HepG2 (cell line): ENCODE results near the gene ZXDC. TPM values are rescaled to one million over a fixed set of nuclear protein-coding genes. Genes with fewer than 3 reads are reported as not detected.
A peak's percentile ranks its signal among the peaks of the same experiment; 100 is the strongest.

Experiments used
- ASH2L ChIP-seq: fragments of 300-600, 200-600 bp; sonication (generic); IDR thresholded peaks from 2 replicates; pipeline ENCODE4 v1.7.0; 2017; ENCODE audit warnings: low read depth, mild to moderate bottlenecking, moderate library complexity, mixed read lengths, low read length; ENCODE audit not compliant: insufficient read length
- CC2D1A ChIP-seq: sonication (generic); formaldehyde crosslinking; IDR thresholded peaks from 2 replicates; pipeline ENCODE4 v1.8.1; 2023; ENCODE audit warnings: mild to moderate bottlenecking, missing genetic modification reagents
- GFI1 ChIP-seq: sonication (generic); formaldehyde crosslinking; IDR thresholded peaks from 2 replicates; pipeline ENCODE4 v1.5.0; 2020; ENCODE audit warnings: missing genetic modification reagents, mild to moderate bottlenecking, borderline replicate concordance
- HMG20A ChIP-seq: IDR thresholded peaks from 2 replicates; pipeline ENCODE4 v1.6.1; 2016; ENCODE audit warnings: borderline replicate concordance
- JUN ChIP-seq: sonication (generic); formaldehyde crosslinking; IDR thresholded peaks from 2 replicates; pipeline ENCODE4 v1.4.0; 2020; ENCODE audit warnings: mild to moderate bottlenecking, missing genetic modification reagents
- KMT2B ChIP-seq: IDR thresholded peaks from 2 replicates; pipeline ENCODE4 v1.6.1; 2016; ENCODE audit warnings: missing genetic modification reagents, missing compliant biosample characterization
- MTF1 ChIP-seq: sonication (generic); formaldehyde crosslinking; IDR thresholded peaks from 2 replicates; pipeline ENCODE4 v1.5.0; 2020; ENCODE audit warnings: missing genetic modification reagents
- RCOR2 ChIP-seq: IDR thresholded peaks from 2 replicates; pipeline ENCODE4 v1.6.1; 2016; ENCODE audit warnings: missing biosample characterization, missing genetic modification reagents
- SAFB2 ChIP-seq: sonication (generic); formaldehyde crosslinking; IDR thresholded peaks from 2 replicates; pipeline ENCODE4 v1.5.1; 2020; ENCODE audit warnings: missing genetic modification reagents, low read depth, mild to moderate bottlenecking, borderline replicate concordance
- TMF1 ChIP-seq: sonication (generic); formaldehyde crosslinking; IDR thresholded peaks from 2 replicates; pipeline ENCODE4 v1.8.1; 2022; ENCODE audit warnings: low read depth, missing genetic modification reagents
- ZNF232 ChIP-seq: sonication (generic); formaldehyde crosslinking; IDR thresholded peaks from 2 replicates; pipeline ENCODE4 v1.4.0; 2020; ENCODE audit warnings: missing genetic modification reagents, borderline replicate concordance
- ZNF260 ChIP-seq: sonication (generic); formaldehyde crosslinking; IDR thresholded peaks from 2 replicates; pipeline ENCODE4 v1.4.0; 2020; ENCODE audit warnings: missing genetic modification reagents, low read depth, mild to moderate bottlenecking, borderline replicate concordance
- ZNF44 ChIP-seq: sonication (generic); formaldehyde crosslinking; IDR thresholded peaks from 2 replicates; pipeline ENCODE4 v1.5.1; 2020; ENCODE audit warnings: mild to moderate bottlenecking, missing genetic modification reagents
- ZNF724P ChIP-seq: sonication (generic); formaldehyde crosslinking; IDR thresholded peaks from 2 replicates; pipeline ENCODE4 v1.8.0; 2022; ENCODE audit warnings: missing genetic modification reagents, borderline replicate concordance
- polyA plus RNA-seq, 8 experiments: library from polyadenylated mRNA; depleted of rRNA in 3 of 8; stranded (reverse) in 7 of 8; unstranded in 1 of 8; fragments of >200 nt; fragmentation: Illumina TruSeq in 4 of 8; extraction: Trizol in 4 of 8; gene quantifications; 2 replicates each; pipeline versions ENCODE4 v1.2.1 to v1.2.3, GENCODE V29; 2011 to 2016; ENCODE audit warnings: low read depth in 4 of 8, missing spikeins in 1 of 8, mixed read lengths in 1 of 8; ENCODE audit not compliant: insufficient read depth in 1 of 8
- total RNA-seq, 5 experiments: library from RNA; depleted of rRNA; stranded (reverse); fragments of >200 nt; fragmentation: Illumina TruSeq; extraction: Trizol; gene quantifications; 2 replicates each; pipeline ENCODE4 v1.2.3, GENCODE V29; 2016; ENCODE audit warnings: low read depth in 1 of 5
- TF ChIP-seq, protein P1 (sequence below): sonication (generic); formaldehyde crosslinking; IDR thresholded peaks from 2 replicates; pipeline ENCODE4 v1.4.0; 2020; ENCODE audit warnings: mild to moderate bottlenecking, missing genetic modification reagents
- TF ChIP-seq, protein P2 (sequence below): IDR thresholded peaks from 2 replicates; pipeline ENCODE4 v1.6.1; 2012; ENCODE audit warnings: low read length, improper control_type of control experiment
- TF ChIP-seq, protein P3 (sequence below): sonication (generic); formaldehyde crosslinking; conservative IDR thresholded peaks from 2 replicates; pipeline ENCODE4 v1.8.0; 2022; ENCODE audit warnings: low read depth, missing genetic modification reagents
- TF ChIP-seq, protein P4 (sequence below): sonication (generic); formaldehyde crosslinking; conservative IDR thresholded peaks from 2 replicates; pipeline ENCODE4 v1.4.0; 2020; ENCODE audit warnings: missing genetic modification reagents
- TF ChIP-seq, protein P5 (sequence below): IDR thresholded peaks from 2 replicates; pipeline ENCODE4 v1.6.1; 2016; ENCODE audit warnings: mild to moderate bottlenecking, missing biosample characterization, missing genetic modification reagents
- TF ChIP-seq, protein P6 (sequence below): sonication (generic); formaldehyde crosslinking; IDR thresholded peaks from 2 replicates; pipeline ENCODE4 v1.5.1; 2020; ENCODE audit warnings: missing genetic modification reagents, mild to moderate bottlenecking, borderline replicate concordance

Gene ZXDC
- total and polyA plus RNA-seq, 2 of the 13 experiments (the other 11 are each of a cell fraction or from before 2014, with no cell fraction given) = 17.6 to 21.2 TPM

DNA sequence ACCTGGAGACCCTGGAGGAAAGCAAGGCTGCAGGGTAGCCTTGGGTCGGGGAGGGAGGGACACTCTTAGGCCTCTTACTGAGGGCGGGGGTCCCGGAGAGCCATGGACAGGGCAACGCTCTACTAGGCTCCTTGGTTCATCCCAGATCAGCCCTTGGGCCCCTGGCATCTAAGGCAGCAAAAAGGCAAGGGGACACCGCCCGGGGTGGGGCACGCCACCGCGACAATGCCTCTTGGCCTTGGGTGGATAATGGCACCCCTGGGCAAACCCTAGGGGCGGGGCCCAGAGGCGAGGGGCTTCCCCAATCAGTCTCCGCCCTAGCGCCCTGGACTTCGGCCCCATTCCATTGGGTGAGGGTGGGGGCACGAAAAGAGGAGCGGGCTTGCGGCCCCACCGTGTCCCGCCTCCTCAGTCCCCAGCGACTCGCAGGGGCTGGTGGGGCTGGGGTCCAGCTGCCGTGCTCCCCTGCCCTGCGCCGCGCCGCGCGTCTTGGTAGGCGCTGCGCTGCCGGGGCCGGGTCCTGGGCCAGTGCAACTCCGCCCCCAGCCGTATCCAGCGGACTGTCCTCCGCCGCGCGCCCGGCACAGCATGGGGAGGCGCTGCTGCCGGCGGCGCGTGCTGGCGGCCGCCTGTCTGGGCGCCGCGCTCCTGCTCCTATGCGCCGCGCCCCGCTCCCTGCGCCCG lies 48.2 kb upstream of the ZXDC start, which contains the start of gene CHST13 (continued):
- TF ChIP-seq, protein P1, sequence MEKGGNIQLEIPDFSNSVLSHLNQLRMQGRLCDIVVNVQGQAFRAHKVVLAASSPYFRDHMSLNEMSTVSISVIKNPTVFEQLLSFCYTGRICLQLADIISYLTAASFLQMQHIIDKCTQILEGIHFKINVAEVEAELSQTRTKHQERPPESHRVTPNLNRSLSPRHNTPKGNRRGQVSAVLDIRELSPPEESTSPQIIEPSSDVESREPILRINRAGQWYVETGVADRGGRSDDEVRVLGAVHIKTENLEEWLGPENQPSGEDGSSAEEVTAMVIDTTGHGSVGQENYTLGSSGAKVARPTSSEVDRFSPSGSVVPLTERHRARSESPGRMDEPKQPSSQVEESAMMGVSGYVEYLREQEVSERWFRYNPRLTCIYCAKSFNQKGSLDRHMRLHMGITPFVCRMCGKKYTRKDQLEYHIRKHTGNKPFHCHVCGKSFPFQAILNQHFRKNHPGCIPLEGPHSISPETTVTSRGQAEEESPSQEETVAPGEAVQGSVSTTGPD (CRISPR knock-in tag) = no peak
- TF ChIP-seq ZNF724P (CRISPR knock-in tag) (peak; percentile 63; the same call in 1 of the 2 replicates), ZNF44 (no peak), RCOR2 (no peak), MTF1 (CRISPR knock-in tag) (no peak), TMF1 (CRISPR knock-in tag) (no peak), CC2D1A (0 out of 2 replicates have a peak, but pooled peaks have one; percentile 51), ASH2L (peak; percentile 53), SAFB2 (no peak; the same call in 1 of the 2 replicates), ZNF260 (CRISPR knock-in tag) (no peak), JUN (CRISPR knock-in tag) (0 out of 2 replicates have a peak, but pooled peaks have one; percentile 27), GFI1 (CRISPR knock-in tag) (peak; percentile 68; the same call in 1 of the 2 replicates), HMG20A (CRISPR knock-in tag) (peak; percentile 32; the same call in 1 of the 2 replicates), KMT2B (0 out of 2 replicates have a peak, but pooled peaks have one; percentile 18), ZNF232 (peak; percentile 86; the same call in 1 of the 2 replicates)
- TF ChIP-seq, protein P2, sequence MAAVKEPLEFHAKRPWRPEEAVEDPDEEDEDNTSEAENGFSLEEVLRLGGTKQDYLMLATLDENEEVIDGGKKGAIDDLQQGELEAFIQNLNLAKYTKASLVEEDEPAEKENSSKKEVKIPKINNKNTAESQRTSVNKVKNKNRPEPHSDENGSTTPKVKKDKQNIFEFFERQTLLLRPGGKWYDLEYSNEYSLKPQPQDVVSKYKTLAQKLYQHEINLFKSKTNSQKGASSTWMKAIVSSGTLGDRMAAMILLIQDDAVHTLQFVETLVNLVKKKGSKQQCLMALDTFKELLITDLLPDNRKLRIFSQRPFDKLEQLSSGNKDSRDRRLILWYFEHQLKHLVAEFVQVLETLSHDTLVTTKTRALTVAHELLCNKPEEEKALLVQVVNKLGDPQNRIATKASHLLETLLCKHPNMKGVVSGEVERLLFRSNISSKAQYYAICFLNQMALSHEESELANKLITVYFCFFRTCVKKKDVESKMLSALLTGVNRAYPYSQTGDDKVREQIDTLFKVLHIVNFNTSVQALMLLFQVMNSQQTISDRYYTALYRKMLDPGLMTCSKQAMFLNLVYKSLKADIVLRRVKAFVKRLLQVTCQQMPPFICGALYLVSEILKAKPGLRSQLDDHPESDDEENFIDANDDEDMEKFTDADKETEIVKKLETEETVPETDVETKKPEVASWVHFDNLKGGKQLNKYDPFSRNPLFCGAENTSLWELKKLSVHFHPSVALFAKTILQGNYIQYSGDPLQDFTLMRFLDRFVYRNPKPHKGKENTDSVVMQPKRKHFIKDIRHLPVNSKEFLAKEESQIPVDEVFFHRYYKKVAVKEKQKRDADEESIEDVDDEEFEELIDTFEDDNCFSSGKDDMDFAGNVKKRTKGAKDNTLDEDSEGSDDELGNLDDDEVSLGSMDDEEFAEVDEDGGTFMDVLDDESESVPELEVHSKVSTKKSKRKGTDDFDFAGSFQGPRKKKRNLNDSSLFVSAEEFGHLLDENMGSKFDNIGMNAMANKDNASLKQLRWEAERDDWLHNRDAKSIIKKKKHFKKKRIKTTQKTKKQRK = no peak
- TF ChIP-seq, protein P3, sequence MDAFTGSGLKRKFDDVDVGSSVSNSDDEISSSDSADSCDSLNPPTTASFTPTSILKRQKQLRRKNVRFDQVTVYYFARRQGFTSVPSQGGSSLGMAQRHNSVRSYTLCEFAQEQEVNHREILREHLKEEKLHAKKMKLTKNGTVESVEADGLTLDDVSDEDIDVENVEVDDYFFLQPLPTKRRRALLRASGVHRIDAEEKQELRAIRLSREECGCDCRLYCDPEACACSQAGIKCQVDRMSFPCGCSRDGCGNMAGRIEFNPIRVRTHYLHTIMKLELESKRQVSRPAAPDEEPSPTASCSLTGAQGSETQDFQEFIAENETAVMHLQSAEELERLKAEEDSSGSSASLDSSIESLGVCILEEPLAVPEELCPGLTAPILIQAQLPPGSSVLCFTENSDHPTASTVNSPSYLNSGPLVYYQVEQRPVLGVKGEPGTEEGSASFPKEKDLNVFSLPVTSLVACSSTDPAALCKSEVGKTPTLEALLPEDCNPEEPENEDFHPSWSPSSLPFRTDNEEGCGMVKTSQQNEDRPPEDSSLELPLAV (CRISPR knock-in tag) = no peak
- TF ChIP-seq, protein P4, sequence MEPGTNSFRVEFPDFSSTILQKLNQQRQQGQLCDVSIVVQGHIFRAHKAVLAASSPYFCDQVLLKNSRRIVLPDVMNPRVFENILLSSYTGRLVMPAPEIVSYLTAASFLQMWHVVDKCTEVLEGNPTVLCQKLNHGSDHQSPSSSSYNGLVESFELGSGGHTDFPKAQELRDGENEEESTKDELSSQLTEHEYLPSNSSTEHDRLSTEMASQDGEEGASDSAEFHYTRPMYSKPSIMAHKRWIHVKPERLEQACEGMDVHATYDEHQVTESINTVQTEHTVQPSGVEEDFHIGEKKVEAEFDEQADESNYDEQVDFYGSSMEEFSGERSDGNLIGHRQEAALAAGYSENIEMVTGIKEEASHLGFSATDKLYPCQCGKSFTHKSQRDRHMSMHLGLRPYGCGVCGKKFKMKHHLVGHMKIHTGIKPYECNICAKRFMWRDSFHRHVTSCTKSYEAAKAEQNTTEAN (CRISPR knock-in tag) = peak; percentile 66; the same call in 1 of the 2 replicates
- TF ChIP-seq, protein P5, sequence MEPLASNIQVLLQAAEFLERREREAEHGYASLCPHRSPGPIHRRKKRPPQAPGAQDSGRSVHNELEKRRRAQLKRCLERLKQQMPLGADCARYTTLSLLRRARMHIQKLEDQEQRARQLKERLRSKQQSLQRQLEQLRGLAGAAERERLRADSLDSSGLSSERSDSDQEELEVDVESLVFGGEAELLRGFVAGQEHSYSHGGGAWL (CRISPR knock-in tag) = no peak; the same call in 1 of the 2 replicates
- TF ChIP-seq, protein P6, sequence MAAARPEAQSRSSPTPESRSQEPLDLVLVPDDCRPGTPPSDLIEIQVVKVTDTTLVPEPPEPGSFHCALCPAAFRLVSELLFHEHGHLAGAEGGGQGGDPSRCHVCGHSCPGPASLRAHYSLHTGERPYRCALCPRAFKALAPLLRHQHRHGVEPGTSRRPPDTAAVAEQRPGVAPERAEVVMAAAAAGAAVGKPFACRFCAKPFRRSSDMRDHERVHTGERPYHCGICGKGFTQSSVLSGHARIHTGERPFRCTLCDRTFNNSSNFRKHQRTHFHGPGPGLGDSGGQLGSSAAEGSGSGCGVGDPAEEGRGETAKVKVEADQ (CRISPR knock-in tag) = no peak
